ENCODE data around the gene GTF3C5.

DNA sequence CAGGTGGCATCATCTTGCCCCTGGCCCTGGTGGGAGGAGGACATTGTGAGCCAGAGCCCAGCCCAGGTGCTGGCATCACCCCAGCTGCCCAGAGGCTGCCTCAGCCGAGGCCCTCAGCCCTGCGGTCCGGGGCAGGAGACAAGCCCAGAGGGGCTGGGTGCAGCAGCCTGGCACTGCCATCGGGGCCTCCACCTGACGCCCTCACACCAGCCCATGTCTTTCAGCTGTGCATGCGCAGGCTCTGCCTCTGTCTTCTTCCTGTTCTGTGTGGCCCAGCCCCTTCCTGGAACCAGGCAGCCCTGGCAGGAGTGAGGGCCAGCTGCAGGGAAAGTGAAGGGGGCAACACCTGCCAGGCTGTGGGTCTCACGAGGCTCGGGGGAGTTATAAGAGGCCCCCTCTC, 26.2 kb downstream of the GTF3C5 start:
- TF ChIP-seq CREB1 (CRISPR knock-in tag; IDR thresholded peaks at IDR 0.05) (no peak), CBFB (CRISPR knock-in tag; IDR thresholded peaks at IDR 0.05; ENCODE audit: low read depth) (no peak), MXD4 (CRISPR knock-in tag; IDR thresholded peaks at IDR 0.05; ENCODE audit: borderline replicate concordance) (no peak)
- TF ChIP-seq, protein P1, sequence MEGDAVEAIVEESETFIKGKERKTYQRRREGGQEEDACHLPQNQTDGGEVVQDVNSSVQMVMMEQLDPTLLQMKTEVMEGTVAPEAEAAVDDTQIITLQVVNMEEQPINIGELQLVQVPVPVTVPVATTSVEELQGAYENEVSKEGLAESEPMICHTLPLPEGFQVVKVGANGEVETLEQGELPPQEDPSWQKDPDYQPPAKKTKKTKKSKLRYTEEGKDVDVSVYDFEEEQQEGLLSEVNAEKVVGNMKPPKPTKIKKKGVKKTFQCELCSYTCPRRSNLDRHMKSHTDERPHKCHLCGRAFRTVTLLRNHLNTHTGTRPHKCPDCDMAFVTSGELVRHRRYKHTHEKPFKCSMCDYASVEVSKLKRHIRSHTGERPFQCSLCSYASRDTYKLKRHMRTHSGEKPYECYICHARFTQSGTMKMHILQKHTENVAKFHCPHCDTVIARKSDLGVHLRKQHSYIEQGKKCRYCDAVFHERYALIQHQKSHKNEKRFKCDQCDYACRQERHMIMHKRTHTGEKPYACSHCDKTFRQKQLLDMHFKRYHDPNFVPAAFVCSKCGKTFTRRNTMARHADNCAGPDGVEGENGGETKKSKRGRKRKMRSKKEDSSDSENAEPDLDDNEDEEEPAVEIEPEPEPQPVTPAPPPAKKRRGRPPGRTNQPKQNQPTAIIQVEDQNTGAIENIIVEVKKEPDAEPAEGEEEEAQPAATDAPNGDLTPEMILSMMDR (IDR thresholded peaks at IDR 0.05): no peak
- TF ChIP-seq, protein P2, sequence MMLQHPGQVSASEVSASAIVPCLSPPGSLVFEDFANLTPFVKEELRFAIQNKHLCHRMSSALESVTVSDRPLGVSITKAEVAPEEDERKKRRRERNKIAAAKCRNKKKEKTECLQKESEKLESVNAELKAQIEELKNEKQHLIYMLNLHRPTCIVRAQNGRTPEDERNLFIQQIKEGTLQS (CRISPR knock-in tag; conservative IDR thresholded peaks at IDR 0.05): no peak
- TF ChIP-seq, protein P3, sequence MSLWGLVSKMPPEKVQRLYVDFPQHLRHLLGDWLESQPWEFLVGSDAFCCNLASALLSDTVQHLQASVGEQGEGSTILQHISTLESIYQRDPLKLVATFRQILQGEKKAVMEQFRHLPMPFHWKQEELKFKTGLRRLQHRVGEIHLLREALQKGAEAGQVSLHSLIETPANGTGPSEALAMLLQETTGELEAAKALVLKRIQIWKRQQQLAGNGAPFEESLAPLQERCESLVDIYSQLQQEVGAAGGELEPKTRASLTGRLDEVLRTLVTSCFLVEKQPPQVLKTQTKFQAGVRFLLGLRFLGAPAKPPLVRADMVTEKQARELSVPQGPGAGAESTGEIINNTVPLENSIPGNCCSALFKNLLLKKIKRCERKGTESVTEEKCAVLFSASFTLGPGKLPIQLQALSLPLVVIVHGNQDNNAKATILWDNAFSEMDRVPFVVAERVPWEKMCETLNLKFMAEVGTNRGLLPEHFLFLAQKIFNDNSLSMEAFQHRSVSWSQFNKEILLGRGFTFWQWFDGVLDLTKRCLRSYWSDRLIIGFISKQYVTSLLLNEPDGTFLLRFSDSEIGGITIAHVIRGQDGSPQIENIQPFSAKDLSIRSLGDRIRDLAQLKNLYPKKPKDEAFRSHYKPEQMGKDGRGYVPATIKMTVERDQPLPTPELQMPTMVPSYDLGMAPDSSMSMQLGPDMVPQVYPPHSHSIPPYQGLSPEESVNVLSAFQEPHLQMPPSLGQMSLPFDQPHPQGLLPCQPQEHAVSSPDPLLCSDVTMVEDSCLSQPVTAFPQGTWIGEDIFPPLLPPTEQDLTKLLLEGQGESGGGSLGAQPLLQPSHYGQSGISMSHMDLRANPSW (CRISPR knock-in tag; conservative IDR thresholded peaks at IDR 0.05; ENCODE audit: low read depth): no peak

All from WTC11 (cell line).